ENCODE measurements around the gene BAG5.

BAG5 gene

GRCh38 chr14:103509864-103510723 is 52.4 kb downstream of the BAG5 start:
- no peak for DNase-seq (ENCODE audit: low read depth)

- no peak for DNase-seq (ENCODE audit: low read depth)
These were observed 53.7 kb downstream of the BAG5 start for GRCh38 chr14:103508521-103509329.

- DNase-seq (ENCODE audit: low read depth), result no peak
These were observed 54.7 kb downstream of the BAG5 start for GRCh38 chr14:103507751-103508150.
